HG03025 (cell line): Measurements from ENCODE around the gene TMC2.
"Not testable (repeated sequence)": the region's sequence is repeated elsewhere in the genome, so short reads cannot be mapped to it uniquely, and the experiment has no call there.

ENCODE experiments used
- ATAC-seq: cut with Tn5 transposase; IDR thresholded peaks from one replicate; pipeline ENCODE4 v1.9.1; 2021; ENCODE audit warnings: mild to moderate bottlenecking, moderate library complexity; ENCODE audit not compliant: unreplicated experiment, low FRiP score

TMC2 gene

GRCh38 chr20:2536560-2536986 lies at the start of gene TMC2:
TMC2 (plus strand) TSS chr20:2536573; CDS start chr20:2536622, 49 bp downstream.
- no peak for ATAC-seq

DNA sequence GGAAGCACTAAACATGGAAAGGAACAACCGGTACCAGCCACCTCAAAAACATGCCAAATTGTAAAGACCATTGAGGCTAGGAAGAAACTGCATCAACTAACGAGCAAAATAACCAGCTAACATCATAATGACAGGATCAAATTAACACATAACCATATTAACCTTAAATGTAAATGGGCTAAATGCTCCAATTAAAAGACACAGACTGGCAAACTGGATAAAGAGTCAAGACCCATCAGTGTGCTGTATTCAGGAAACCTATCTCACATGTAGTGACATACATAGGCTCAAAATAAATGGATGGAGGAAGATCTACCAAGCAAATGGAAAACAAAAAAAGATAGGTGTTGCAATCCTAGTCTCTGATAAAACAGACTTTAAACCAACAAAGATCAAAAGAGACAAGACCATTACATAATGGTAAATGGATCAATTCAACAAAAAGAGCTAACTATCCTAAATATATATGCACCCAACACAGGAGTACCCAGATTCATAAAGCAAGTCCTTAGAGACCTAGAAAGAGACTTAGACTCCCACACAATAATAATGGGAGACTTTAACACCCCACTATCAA lies 33.5 kb upstream of the TMC2 start:
- ATAC-seq, result not testable (repeated sequence)

GRCh38 chr20:2504803-2505202 lies 31.6 kb upstream of the TMC2 start:
- ATAC-seq, result not testable (repeated sequence)

GRCh38 chr20:2506426-2506825 lies 29.9 kb upstream of the TMC2 start:
- not testable (repeated sequence) for ATAC-seq

DNA sequence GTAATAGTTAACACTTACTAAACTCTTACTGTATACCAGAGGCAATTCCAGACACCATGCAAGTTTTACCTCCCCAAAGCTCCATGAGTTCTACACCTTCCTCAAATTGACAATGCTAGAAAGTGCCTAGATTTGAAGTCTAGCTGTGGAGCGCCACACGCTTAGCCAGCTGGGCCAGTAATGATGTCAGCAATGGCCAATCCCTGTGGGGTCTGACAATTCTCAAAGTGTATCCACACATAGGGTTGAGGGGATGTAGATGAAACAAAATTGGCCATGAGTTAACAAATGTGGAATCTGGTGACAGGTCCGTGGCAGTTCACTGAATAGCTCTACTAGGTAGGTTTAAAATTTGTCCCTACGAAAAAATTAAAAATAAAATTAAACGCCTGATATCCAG lies 28.9 kb upstream of the TMC2 start:
- no peak for ATAC-seq

- peak; percentile 37 for ATAC-seq
Observed at GRCh38 chr20:2507875-2508630, 28.3 kb upstream of the TMC2 start.

DNA sequence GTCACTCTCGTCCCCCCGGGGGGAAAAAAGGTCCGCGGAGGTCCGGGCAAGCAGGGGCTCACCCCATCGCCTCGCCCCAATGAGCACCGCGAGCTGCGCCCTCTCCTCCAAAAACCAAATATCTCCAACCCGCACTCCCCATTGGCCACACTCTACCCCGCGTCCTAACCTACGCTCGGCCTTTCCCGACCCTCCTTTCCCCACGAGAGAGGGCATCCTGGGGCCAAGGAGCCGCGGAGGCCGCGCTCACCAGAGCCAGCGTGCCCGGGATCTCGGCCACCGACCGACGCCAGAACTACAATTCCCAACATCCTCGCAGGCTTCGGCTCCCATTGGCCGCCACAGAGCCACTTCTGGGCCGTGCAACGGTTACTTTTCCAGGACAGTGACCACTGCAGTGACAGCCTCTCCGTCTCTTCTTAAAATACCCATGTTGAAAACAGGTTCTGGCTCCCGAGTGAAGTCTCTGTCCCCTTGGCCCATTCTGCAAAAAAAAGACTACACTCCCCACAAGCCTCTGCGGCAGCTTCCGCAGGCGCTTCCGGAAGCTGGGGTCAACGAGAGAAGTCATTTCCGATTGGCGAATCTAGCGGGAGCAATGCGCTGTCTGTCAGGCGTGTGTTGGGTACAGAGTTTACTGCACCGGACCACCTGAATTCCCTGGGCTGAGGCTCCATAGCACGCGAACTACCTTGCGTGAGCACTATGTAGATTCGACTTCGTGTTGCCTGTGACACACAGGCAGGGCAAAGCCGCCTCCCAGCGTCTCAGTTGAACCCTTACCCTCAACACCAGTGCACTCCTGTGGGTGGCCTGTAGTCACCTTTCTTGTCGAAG lies 27.5 kb upstream of the TMC2 start, which contains the start of gene ZNF343:
Gene ZNF343, minus strand, starts transcription at position 285 of the 837 bp plus-strand sequence. CDS start 15,020 bp downstream, outside the sequence.
- peak; percentile 82 for ATAC-seq

- no peak for ATAC-seq
Observed at GRCh38 chr20:2509468-2509781, 26.9 kb upstream of the TMC2 start.

DNA sequence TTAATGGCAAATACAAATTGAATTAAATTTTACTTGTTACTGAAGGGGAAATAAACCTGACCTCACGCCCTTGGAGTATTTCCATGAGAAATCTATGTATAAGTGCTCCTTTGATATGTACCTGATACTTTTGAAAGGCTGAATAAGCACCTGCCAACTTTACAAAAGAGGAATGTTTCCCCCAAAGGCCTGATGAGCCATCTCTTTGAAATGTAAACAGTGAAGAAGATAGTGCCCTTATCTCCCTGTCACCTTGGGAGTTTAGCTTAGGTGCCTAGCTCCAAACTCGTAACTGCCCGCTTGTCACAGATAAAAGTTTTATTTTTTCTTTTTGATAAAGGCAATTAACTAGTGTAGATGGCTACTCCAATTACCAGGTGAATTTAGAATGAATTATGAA lies 26.6 kb upstream of the TMC2 start:
- no peak for ATAC-seq

DNA sequence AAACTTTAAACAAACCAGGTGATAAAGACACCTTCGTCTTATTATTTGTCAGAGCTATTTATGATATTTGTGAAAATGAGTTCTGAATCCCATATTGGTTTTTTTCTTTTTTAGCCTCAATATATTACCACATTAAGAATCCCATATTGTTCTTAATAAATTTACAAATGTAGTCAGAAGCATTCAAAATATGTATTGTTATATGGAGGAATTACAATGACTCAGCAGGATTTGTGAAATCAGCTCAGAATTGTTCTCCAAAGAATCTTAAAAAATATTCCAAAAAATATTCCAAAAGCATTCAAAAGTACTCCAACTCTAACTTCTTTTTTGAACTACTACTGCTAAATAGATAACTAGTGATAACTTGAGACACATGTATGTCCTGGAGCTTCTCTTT lies 21.2 kb upstream of the TMC2 start:
- ATAC-seq, result no peak

- no peak for ATAC-seq
Observed at GRCh38 chr20:2516399-2516798, 20.0 kb upstream of the TMC2 start.

DNA sequence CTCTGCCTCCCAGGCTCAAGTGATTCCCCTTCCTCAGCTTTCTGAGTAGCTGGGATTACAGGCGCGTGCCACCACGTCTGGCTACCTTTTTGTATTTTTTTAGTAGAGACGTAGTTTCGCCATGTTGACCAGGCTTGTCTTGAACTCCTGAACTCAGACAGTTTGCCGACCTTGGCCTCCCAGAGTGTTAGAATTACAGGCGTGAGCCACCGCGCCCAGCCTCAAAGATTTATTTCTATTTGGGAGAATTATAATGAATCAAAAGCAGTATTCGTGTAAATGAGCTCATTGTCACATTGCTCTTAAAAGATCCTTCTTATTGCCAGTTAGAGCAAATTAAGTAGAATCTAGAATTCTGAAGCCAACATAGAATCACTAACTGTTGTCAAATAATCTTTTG lies 18.3 kb upstream of the TMC2 start:
- ATAC-seq, result no peak

- no peak for ATAC-seq
Observed at GRCh38 chr20:2518558-2518957, 17.8 kb upstream of the TMC2 start.

GRCh38 chr20:2519115-2519809 lies 17.1 kb upstream of the TMC2 start:
- ATAC-seq, result no peak

GRCh38 chr20:2520617-2521016 lies 15.8 kb upstream of the TMC2 start:
- ATAC-seq, result no peak

DNA sequence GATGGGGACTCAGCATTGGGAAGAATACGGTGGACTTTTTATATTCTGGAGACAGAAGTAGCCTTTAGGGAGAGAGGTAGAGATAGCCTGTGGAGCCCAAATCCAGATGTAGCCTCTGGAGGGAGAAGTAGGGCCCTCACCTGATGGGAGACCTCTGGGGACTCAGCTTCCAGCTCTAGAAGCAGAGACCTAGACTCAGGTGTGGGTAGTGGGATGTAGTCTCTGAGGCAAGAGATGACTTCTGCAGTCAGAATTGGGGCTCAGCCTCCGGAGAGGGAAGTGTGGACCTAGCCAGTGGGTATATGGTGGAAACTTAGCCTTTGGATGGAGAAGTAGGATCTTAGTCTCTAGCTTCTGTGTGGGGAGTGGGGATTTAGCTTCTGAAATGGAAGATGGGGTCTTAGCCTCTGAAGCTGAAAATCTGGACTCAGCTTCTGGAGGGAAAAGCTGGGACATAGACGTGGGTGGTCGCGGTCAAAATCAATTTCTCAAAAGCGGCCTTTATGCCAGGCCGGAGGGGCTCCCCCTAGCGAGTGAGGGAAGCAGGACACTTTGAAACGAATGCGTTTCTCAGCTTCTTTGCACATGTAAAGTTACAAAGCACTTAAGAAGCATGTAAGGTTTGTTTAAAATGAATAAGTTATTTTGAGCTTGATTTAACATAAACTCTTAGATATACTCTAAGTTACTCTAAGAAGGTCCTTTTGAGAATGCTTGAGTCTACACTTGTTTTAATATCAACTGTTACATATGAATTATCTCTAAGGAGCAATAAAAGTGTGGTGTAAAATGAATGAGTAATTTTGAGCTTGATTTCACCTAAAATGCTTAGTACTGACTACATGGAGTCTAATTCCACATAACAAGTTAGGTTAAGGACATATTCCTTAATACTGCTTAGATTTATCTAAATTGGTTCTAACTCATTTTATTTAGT lies 14.7 kb upstream of the TMC2 start:
- ATAC-seq, result no peak

- not testable (repeated sequence) for ATAC-seq
Observed at GRCh38 chr20:2522826-2523429, 13.4 kb upstream of the TMC2 start.

DNA sequence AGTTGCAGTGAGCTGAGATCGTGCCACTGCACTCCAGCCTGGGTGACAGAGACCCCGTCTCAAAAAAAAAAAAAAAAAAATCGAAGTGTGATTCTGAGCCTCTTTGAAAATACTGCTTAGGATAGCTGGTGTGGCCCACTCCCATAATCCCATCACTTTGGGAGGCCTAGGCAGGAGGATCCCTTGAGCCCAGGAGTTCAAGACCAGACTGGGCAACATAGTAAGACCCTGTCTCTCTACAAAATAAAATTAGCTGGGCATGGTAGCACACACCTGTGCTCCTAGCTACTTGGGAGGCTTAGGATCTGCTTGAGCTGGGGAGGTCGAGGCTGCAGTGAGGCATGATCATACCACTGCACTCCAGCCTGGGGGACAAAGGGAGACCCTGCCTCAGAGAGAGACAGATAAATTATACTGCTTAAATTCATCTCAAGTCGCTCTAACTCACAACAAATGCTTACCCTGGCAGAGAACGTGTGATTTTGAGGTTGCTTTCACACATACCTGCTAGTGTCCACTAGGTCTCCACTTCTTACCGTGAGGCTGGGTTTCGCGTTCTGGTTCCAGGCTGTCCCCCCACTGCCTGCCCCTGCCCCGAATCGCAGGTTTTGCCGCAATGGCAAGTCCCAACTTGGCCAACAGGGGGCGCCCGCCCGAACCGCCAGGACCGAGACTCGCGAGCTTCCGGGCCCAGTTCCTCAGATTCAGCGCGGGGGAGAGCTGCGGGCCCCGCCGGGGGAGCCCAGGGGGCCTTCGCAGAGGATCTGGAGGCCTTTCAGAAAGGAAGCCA lies 12.3 kb upstream of the TMC2 start:
- ATAC-seq, result no peak
